ENCODE results near the gene CEP104.

Gene CEP104

GRCh38 chr1:3893190-3893589 lies 36.2 kb upstream of the CEP104 start:
- no peak overlapping the region for H3K4me3 ChIP-seq (ENCODE audit: low read depth, low read length)
- no peak for DNase-seq (ENCODE audit: low read depth)
- no peak for TF ChIP-seq CTCF (IDR thresholded peaks at IDR 0.05; ENCODE audit: low read depth, low read length, missing control alignments)

- no peak for DNase-seq (ENCODE audit: low read depth)
- no peak overlapping the region for H3K4me3 ChIP-seq (ENCODE audit: low read depth, low read length)
These were observed 35.7 kb upstream of the CEP104 start for GRCh38 chr1:3892748-3893147.

GRCh38 chr1:3891329-3891865 lies 34.4 kb upstream of the CEP104 start:
- no peak for DNase-seq (ENCODE audit: low read depth)
- no peak overlapping the region for H3K4me3 ChIP-seq (ENCODE audit: low read depth, low read length)
- TF ChIP-seq CTCF (IDR thresholded peaks at IDR 0.05; ENCODE audit: low read depth, low read length, missing control alignments): no peak

More at GRCh38 chr1:3892748-3893147, 35.7 kb upstream of the CEP104 start:
- TF ChIP-seq CTCF (IDR thresholded peaks at IDR 0.05; ENCODE audit: low read depth, low read length, missing control alignments): no peak

GRCh38 chr1:3890389-3891328 lies 33.6 kb upstream of the CEP104 start:
- DNase-seq (ENCODE audit: low read depth): no peak
- no peak for TF ChIP-seq CTCF (IDR thresholded peaks at IDR 0.05; ENCODE audit: low read depth, low read length, missing control alignments)
- no peak overlapping the region for H3K4me3 ChIP-seq (ENCODE audit: low read depth, low read length)

- no peak for DNase-seq (ENCODE audit: low read depth)
- TF ChIP-seq CTCF (IDR thresholded peaks at IDR 0.05; ENCODE audit: low read depth, low read length, missing control alignments): no peak
- H3K4me3 ChIP-seq (ENCODE audit: low read depth, low read length): no peak overlapping the region
These were observed 32.9 kb upstream of the CEP104 start for GRCh38 chr1:3889936-3890335.

- DNase-seq (ENCODE audit: low read depth): no peak
- no peak overlapping the region for H3K4me3 ChIP-seq (ENCODE audit: low read depth, low read length)
- no peak for TF ChIP-seq CTCF (IDR thresholded peaks at IDR 0.05; ENCODE audit: low read depth, low read length, missing control alignments)
These were observed 31.3 kb upstream of the CEP104 start for GRCh38 chr1:3888301-3888700.
